Stomach (tissue), 9 donors: ENCODE data around the gene LRP1. TPM values are rescaled to one million over a fixed set of nuclear protein-coding genes. Genes with fewer than 3 reads are reported as not detected.
A peak's percentile ranks its signal among the peaks of the same experiment; 100 is the strongest.

Source experiments
- DNase-seq, 2 donors: peaks; one replicate each; pipeline versions ENCODE4 v3.0.0 to v3.0.0-alpha.2; 2013 to 2019
- H3K27ac ChIP-seq, 5 donors: fragments of 200-600 bp in 4 of 5; sonication (generic) in 4 of 5; one replicate each; pipeline ENCODE4 v1.5.1; 2013 to 2019; ENCODE audit warnings: mild to moderate bottlenecking in 1 of 5, moderate library complexity in 1 of 5
- H3K27me3 ChIP-seq, 3 donors: fragments of 200-600 bp; sonication (generic); one replicate each; pipeline ENCODE4 v1.5.1; 2017 to 2019; ENCODE audit warnings: mixed run types in 1 of 3
- H3K36me3 ChIP-seq, 4 donors: fragments of 200-600 bp; sonication (generic); 1 replicate in 3 of 4; 2 replicates in 1 of 4; pipeline ENCODE4 v1.5.1; 2016 to 2019
- H3K4me1 ChIP-seq, 4 donors: fragments of 200-600 bp; sonication (generic); one replicate each; pipeline ENCODE4 v1.5.1; 2016 to 2019
- H3K4me3 ChIP-seq, 4 donors: fragments of 200-600 bp; sonication (generic) in 3 of 4; one replicate each; pipeline ENCODE4 v1.5.1; 2016 to 2019; ENCODE audit warnings: mild to moderate bottlenecking in 1 of 4
- H3K9me3 ChIP-seq, 4 donors: fragments of 200-600 bp; sonication (generic); one replicate each; pipeline ENCODE4 v1.5.1; 2016 to 2019
- EP300 ChIP-seq: sonication (generic); formaldehyde crosslinking; IDR thresholded peaks from one replicate; pipeline ENCODE4 v1.6.1; 2017; ENCODE audit warnings: antibody characterized with exemption
- POLR2A ChIP-seq, 4 donors: fragments of 450-650 bp; IDR thresholded peaks; one replicate each; pipeline ENCODE4 v1.6.1; 2016; ENCODE audit warnings: antibody characterized with exemption in 4 of 4, control low read depth in 2 of 4, mild to moderate bottlenecking in 1 of 4, moderate library complexity in 1 of 4
- POLR2AphosphoS5 ChIP-seq, 3 donors: sonication (generic); formaldehyde crosslinking; IDR thresholded peaks; one replicate each; pipeline ENCODE4 v1.6.1; 2016; ENCODE audit warnings: antibody characterized with exemption in 3 of 3
- WGBS, 5 donors: extraction: QIAGEN DNeasy Blood & Tissue Kit in 3 of 5; methylation state at CpG; one replicate each; pipeline versions ENCODE4 v1.1.5 to v1.1.7; 2013 to 2018; 5-methylcytosine and 5-hydroxymethylcytosine counted together
- intact Hi-C: fragments of 100-400 bp; cut with DNase I; formaldehyde crosslinking; loops from one replicate; pipeline ENCODE4 v1.15.1; 2023; ENCODE audit warnings: low total_unique reads
- polyA plus RNA-seq, 3 donors: library from polyadenylated mRNA; stranded (reverse); fragments of 200-250 nt; gene quantifications; one replicate each; pipeline ENCODE4 v1.2.3, GENCODE V29; 2013
- total RNA-seq, 5 donors: library from RNA; depleted of rRNA; stranded (reverse); fragments of >200 nt; gene quantifications; one replicate each; pipeline versions ENCODE4 v1.1.0 to v1.2.3, GENCODE V29; 2014 to 2016
- TF ChIP-seq, protein P1 (sequence below), 7 experiments: fragments of 450-650 bp in 4 of 7; fragments of 200-600 bp in 3 of 7; sonication (generic) in 3 of 7; IDR thresholded peaks; one replicate each; pipeline ENCODE4 v1.5.1; 2016 to 2019; ENCODE audit warnings: antibody characterized with exemption in 7 of 7, control low read depth in 2 of 7, mild to moderate bottlenecking in 1 of 7
- donor health status: healthy with polysubstance abuse.
- donor health status: Bipolar disorder and iron deficiency.
- donor health status: healthy.

Gene LRP1
- total and polyA plus RNA-seq, 8 donors: 13.5 to 510 (median 100) TPM

DNA sequence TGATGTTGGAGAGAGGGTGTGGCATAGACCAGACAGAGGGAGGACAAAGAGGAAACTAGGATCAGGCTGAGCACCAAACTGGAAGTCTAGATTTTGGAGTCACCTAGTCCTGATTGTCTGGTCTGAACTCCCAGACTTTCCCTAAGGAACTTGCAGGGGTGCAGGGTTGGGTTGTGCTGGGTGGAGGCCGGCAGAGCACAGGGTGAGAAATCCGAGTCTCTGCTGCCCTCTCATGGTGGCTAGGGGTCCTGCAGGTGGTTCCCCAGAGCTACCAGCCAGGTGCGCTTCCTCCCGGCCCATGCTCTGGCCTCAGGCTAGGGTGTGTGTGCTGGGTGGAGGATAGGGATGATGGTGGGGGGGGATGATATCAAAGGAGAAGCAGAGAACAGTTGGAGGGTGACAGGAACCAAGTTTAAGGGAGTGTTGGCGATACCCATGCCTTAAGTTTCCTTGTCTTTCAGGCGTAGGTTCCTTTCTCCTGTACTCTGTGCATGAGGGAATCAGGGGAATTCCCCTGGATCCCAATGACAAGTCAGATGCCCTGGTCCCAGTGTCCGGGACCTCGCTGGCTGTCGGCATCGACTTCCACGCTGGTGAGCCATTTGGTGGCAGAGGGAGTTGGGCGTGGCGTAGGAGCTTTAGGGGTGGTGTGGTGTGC is 54.8 kb downstream of the LRP1 start:
- TF ChIP-seq, protein P1, sequence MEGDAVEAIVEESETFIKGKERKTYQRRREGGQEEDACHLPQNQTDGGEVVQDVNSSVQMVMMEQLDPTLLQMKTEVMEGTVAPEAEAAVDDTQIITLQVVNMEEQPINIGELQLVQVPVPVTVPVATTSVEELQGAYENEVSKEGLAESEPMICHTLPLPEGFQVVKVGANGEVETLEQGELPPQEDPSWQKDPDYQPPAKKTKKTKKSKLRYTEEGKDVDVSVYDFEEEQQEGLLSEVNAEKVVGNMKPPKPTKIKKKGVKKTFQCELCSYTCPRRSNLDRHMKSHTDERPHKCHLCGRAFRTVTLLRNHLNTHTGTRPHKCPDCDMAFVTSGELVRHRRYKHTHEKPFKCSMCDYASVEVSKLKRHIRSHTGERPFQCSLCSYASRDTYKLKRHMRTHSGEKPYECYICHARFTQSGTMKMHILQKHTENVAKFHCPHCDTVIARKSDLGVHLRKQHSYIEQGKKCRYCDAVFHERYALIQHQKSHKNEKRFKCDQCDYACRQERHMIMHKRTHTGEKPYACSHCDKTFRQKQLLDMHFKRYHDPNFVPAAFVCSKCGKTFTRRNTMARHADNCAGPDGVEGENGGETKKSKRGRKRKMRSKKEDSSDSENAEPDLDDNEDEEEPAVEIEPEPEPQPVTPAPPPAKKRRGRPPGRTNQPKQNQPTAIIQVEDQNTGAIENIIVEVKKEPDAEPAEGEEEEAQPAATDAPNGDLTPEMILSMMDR (IDR thresholded peaks at IDR 0.05): peak in 5 of 7 experiments; percentile 72 to 96 (median 90)
- TF ChIP-seq EP300: no peak
- no peak for TF ChIP-seq POLR2A (IDR thresholded peaks at IDR 0.05)
- TF ChIP-seq POLR2AphosphoS5 (IDR thresholded peaks at IDR 0.05): peak in 2 of 3 donors; percentile 23 to 59
- intact Hi-C loops: loop anchor here (2.0 kb wide), 1 partner anchor 58 kb away; no protein-coding TSS in a partner anchor
- peak; percentile 85 to 93 for DNase-seq
- 56 to 62% (median 59%) methylated on average over 13 of the region's 13 CpGs for WGBS, 5 donors
- H3K9me3 ChIP-seq: no peaks in the 10 kb centered on the region
- H3K4me3 ChIP-seq: no peak overlapping the region
- peaks cover 73 to 90% (median 85%) of the 10 kb centered on the region in 4 donors for H3K36me3 ChIP-seq
- H3K27me3 ChIP-seq: no peaks in the 10 kb centered on the region
- H3K27ac ChIP-seq: no peak overlapping the region
- no peaks in the 10 kb centered on the region for H3K4me1 ChIP-seq

DNA sequence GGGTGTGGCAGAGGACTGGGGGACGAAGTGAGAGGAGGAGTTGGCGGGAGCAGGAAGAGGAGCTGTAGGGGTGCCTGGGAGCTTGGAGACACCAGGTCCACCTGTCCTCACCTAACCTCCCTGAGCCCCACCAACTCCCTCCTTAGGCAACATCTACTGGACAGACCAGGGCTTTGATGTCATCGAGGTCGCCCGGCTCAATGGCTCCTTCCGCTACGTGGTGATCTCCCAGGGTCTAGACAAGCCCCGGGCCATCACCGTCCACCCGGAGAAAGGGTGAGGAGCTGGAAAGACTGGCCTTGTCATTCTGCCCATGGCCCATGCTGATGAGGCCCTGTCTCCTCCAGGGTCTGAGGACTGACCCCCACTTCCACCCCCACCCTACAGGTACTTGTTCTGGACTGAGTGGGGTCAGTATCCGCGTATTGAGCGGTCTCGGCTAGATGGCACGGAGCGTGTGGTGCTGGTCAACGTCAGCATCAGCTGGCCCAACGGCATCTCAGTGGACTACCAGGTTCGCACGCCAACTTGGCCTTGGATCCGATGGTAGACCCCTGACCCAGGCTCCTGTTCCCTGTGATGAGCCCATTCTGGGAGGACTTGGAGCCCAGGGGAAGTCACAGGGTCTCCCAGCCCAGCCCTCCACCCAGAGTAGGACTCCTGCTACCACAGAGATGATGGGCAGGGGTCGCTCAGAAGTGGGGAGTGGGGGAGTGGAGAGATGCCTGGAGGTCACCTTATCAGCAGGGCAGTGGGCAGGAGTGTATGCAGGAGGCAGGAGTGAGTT is 55.8 kb downstream of the LRP1 start:
- DNase-seq: no peak

DNA sequence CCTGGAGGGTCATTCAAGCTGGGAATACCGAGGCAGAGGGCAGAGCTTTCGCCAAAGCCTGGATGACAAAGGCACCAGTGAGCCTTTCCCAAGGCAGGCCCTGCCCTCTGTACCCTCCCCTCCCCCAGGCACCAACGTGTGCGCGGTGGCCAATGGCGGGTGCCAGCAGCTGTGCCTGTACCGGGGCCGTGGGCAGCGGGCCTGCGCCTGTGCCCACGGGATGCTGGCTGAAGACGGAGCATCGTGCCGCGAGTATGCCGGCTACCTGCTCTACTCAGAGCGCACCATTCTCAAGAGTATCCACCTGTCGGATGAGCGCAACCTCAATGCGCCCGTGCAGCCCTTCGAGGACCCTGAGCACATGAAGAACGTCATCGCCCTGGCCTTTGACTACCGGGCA is 57.1 kb downstream of the LRP1 start:
- Histone ChIP-seq H3K27ac (no peak overlapping the region), H3K36me3 (peaks cover 62 to 90% (median 85%) of the 10 kb centered on the region in 4 donors), H3K4me1 (no peaks in the 10 kb centered on the region), H3K4me3 (no peak overlapping the region), H3K27me3 (no peaks in the 10 kb centered on the region), H3K9me3 (no peaks in the 10 kb centered on the region)
- intact Hi-C loops: no loop called here
- DNase-seq: no peak
- 92 to 95% (median 93%) methylated on average over 16 to 25 of the region's 25 CpGs for WGBS, 5 donors
- TF ChIP-seq, protein P1 (IDR thresholded peaks at IDR 0.05): no peak
- TF ChIP-seq POLR2A (IDR thresholded peaks at IDR 0.05) (no peak), EP300 (no peak), POLR2AphosphoS5 (IDR thresholded peaks at IDR 0.05) (no peak)

More for the DNA sequence above, 55.8 kb downstream of the LRP1 start:
- TF ChIP-seq EP300 (no peak), POLR2AphosphoS5 (IDR thresholded peaks at IDR 0.05) (no peak), POLR2A (IDR thresholded peaks at IDR 0.05) (no peak)
- TF ChIP-seq, protein P1 (IDR thresholded peaks at IDR 0.05): no peak
- Histone ChIP-seq H3K9me3 (no peaks in the 10 kb centered on the region), H3K36me3 (peaks cover 74 to 90% (median 85%) of the 10 kb centered on the region in 4 donors), H3K27me3 (no peaks in the 10 kb centered on the region), H3K4me3 (no peak overlapping the region), H3K27ac (no peak overlapping the region), H3K4me1 (no peaks in the 10 kb centered on the region)
- WGBS, 5 donors: 93 to 95% (median 94%) methylated on average over 22 of the region's 22 CpGs
- intact Hi-C loops: loop anchor here (2.0 kb wide), 1 partner anchor 59 kb away; no protein-coding TSS in a partner anchor

DNA sequence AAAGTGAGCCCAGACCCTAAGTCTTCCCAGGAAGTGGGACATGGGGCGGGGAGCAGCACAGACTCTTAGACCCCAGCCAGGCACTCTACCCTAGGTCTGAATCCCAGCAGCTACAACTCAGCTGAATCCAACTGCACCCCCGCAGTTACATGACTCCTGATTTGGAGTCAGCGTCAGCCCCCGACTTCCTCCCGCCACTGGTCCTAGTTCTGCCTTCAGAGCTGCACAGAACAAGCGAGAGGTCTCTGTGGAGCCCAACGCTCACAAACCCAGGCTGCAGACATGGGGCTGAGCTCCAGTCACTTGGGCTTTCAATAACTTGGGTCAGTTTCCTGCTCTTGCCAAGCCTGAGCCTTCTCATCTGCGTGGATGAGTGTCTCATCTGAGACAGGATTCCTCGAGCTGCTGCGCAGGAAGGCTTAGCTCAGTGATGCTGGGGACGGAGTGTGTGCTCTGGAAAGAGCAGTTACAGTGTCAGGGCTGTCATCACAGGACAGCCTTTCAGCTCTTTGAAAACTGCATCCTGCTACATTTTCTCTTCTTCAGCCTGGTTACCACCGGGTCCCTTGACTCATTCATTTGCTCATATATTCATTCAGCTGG is 57.7 kb downstream of the LRP1 start:
- Histone ChIP-seq H3K4me1 (no peaks in the 10 kb centered on the region), H3K36me3 (peaks cover 62 to 90% (median 85%) of the 10 kb centered on the region in 4 donors), H3K27ac (no peak overlapping the region), H3K27me3 (no peaks in the 10 kb centered on the region), H3K9me3 (no peaks in the 10 kb centered on the region), H3K4me3 (no peak overlapping the region)
- 89 to 91% (median 90%) methylated on average over 9 to 12 of the region's 12 CpGs for WGBS, 5 donors
- intact Hi-C loops: no loop called here
- TF ChIP-seq EP300 (no peak), POLR2AphosphoS5 (IDR thresholded peaks at IDR 0.05) (no peak), POLR2A (IDR thresholded peaks at IDR 0.05) (no peak)
- TF ChIP-seq, protein P1 (IDR thresholded peaks at IDR 0.05): no peak
- no peak for DNase-seq
